GM12878 (cell line): ENCODE results near the gene COX6A1.

Source experiments
- CTCF ChIP-seq, 3 experiments: IDR thresholded peaks in 2 of 3; conservative IDR thresholded peaks in 1 of 3; 2 replicates each; pipeline ENCODE4 v1.5.1; 2011; ENCODE audit warnings: low read depth in 3 of 3, low read length in 3 of 3, mild to moderate bottlenecking in 3 of 3, control low read depth in 2 of 3, moderate library complexity in 2 of 3, inconsistent platforms in 1 of 3, mixed read lengths in 1 of 3; ENCODE audit not compliant: control insufficient read depth in 2 of 3, insufficient read depth in 1 of 3; ENCODE audit errors: extremely low read depth in 1 of 3
- MXI1 ChIP-seq: fragments of 150-350 bp; IDR thresholded peaks from 2 replicates; pipeline ENCODE4 v1.6.1; 2011; ENCODE audit warnings: low read depth, mild to moderate bottlenecking, inconsistent platforms, low read length, improper control_type of control experiment
- PBX3 ChIP-seq: IDR thresholded peaks from 2 replicates; pipeline ENCODE4 v1.6.1; 2011; ENCODE audit warnings: mild to moderate bottlenecking, low read depth, low read length, moderate library complexity; ENCODE audit not compliant: insufficient replicate concordance
- SKIL ChIP-seq: fragments of 450-650 bp; IDR thresholded peaks from 2 replicates; pipeline ENCODE4 v1.6.1; 2017; ENCODE audit warnings: mild to moderate bottlenecking, low read depth, inconsistent platforms; ENCODE audit not compliant: poor library complexity, severe bottlenecking
- TAF1 ChIP-seq: IDR thresholded peaks from 2 replicates; pipeline ENCODE4 v1.6.1; 2011; ENCODE audit warnings: mild to moderate bottlenecking, low read depth, low read length, borderline replicate concordance
- ZNF384 ChIP-seq: IDR thresholded peaks from 2 replicates; pipeline ENCODE4 v1.6.1; 2012; ENCODE audit warnings: low read depth, mild to moderate bottlenecking, low read length, improper control_type of control experiment, borderline replicate concordance

- TF ChIP-seq CTCF (IDR thresholded peaks at IDR 0.05 in 2 of 3, conservative IDR thresholded peaks at IDR 0.05 in 1 of 3; ENCODE audit: control insufficient read depth in 2 of 3, extremely low read depth in 1 of 3, insufficient read depth in 1 of 3, low read depth in 3 of 3, low read length in 3 of 3) (no peak), PBX3 (no peak), ZNF384 (no peak), SKIL (no peak), TAF1 (no peak), MXI1 (no peak)
Measured at GRCh38 chr12:120488057-120488640, 50.2 kb downstream of the COX6A1 start.
